ENCODE measurements around the gene YARS1. TPM values are rescaled to one million over a fixed set of nuclear protein-coding genes. Genes with fewer than 3 reads are reported as not detected.

The YARS1 gene
- total and polyA plus RNA-seq, 2 of the 13 experiments (the other 11 are each of a cell fraction or from before 2014, with no cell fraction given), result 50.1 to 113 TPM

DNA sequence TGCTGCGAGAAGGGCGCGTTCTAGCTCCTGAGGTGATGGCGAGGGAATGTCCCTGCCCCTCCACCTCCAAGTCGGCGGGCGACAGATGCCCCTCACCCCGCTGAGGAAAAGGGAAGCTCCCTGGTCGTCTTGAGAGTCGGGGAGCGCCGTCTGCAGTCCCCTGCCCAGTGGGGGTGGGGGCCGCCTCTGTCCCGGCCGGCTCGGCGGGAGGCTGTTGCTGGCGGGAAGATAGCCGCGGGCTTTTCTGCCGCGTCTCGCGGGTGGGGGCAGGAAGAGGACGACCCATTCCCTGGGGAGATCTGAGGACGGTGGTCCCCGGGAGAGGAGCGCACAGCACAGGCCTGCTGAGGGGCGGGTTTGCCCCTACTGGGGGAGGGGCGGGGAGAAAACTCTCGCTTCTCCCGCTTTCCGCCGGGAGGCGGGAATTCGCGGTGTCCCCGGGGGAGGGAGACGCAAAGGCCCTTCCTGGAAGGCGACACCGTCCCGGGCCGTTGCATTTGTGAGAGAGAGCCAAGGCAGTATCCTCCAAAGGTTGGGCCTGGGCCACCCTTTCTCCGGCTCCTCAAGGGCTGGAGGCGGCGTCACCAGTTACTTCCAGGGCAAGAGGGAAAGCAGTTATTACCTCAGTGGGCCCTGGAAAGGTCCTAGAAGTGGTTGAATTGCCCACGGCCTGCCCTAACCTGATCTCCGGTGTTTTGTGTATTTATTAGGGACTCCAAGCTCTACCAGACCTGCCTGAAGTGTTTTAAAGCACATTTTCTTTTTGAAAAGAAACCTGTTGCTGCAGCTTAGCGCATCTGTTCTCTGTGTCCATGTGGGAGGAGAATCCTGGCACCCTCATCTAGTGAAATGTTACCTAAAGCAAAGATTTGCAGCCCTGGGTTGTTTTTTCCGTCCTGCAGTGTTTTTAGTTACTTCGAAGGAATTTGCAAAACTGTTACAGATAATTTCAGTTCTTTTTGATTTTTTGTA, 943 bp upstream of the YARS1 start (continued):
- TF ChIP-seq, protein P1, sequence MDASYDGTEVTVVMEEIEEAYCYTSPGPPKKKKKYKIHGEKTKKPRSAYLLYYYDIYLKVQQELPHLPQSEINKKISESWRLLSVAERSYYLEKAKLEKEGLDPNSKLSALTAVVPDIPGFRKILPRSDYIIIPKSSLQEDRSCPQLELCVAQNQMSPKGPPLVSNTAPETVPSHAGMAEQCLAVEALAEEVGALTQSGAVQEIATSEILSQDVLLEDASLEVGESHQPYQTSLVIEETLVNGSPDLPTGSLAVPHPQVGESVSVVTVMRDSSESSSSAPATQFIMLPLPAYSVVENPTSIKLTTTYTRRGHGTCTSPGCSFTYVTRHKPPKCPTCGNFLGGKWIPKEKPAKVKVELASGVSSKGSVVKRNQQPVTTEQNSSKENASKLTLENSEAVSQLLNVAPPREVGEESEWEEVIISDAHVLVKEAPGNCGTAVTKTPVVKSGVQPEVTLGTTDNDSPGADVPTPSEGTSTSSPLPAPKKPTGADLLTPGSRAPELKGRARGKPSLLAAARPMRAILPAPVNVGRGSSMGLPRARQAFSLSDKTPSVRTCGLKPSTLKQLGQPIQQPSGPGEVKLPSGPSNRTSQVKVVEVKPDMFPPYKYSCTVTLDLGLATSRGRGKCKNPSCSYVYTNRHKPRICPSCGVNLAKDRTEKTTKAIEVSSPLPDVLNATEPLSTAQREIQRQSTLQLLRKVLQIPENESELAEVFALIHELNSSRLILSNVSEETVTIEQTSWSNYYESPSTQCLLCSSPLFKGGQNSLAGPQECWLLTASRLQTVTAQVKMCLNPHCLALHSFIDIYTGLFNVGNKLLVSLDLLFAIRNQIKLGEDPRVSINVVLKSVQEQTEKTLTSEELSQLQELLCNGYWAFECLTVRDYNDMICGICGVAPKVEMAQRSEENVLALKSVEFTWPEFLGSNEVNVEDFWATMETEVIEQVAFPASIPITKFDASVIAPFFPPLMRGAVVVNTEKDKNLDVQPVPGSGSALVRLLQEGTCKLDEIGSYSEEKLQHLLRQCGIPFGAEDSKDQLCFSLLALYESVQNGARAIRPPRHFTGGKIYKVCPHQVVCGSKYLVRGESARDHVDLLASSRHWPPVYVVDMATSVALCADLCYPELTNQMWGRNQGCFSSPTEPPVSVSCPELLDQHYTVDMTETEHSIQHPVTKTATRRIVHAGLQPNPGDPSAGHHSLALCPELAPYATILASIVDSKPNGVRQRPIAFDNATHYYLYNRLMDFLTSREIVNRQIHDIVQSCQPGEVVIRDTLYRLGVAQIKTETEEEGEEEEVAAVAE (CRISPR knock-in tag; IDR thresholded peaks at IDR 0.05; ENCODE audit: borderline replicate concordance), result no peak
- TF ChIP-seq ZNF468 (CRISPR knock-in tag; IDR thresholded peaks at IDR 0.05) (no peak), ZNF160 (CRISPR knock-in tag; IDR thresholded peaks at IDR 0.05) (no peak), ZNF337 (CRISPR knock-in tag; IDR thresholded peaks at IDR 0.05; ENCODE audit: borderline replicate concordance, low read depth) (no peak), ZNF652 (CRISPR knock-in tag; IDR thresholded peaks at IDR 0.05; ENCODE audit: borderline replicate concordance, low read depth) (no peak), MED8 (CRISPR knock-in tag; IDR thresholded peaks at IDR 0.05; ENCODE audit: insufficient replicate concordance) (no peak), FOXJ3 (CRISPR knock-in tag; IDR thresholded peaks at IDR 0.05; ENCODE audit: borderline replicate concordance) (0 out of 2 replicates have a peak, but pooled peaks have one; percentile 23), ARNTL (CRISPR knock-in tag; IDR thresholded peaks at IDR 0.05) (no peak)
- TF ChIP-seq, protein P2, sequence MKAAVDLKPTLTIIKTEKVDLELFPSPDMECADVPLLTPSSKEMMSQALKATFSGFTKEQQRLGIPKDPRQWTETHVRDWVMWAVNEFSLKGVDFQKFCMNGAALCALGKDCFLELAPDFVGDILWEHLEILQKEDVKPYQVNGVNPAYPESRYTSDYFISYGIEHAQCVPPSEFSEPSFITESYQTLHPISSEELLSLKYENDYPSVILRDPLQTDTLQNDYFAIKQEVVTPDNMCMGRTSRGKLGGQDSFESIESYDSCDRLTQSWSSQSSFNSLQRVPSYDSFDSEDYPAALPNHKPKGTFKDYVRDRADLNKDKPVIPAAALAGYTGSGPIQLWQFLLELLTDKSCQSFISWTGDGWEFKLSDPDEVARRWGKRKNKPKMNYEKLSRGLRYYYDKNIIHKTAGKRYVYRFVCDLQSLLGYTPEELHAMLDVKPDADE (CRISPR knock-in tag; IDR thresholded peaks at IDR 0.05), result peak; percentile 54

Data from HepG2 (cell line).